Prostate gland (tissue), 2 donors: ENCODE data around the gene LMAN2L.

Experiments used
- POLR2A ChIP-seq: fragments of 450-650 bp; IDR thresholded peaks from one replicate; pipeline ENCODE4 v1.6.1; 2016; ENCODE audit warnings: antibody characterized with exemption, mild to moderate bottlenecking
- POLR2AphosphoS5 ChIP-seq: sonication (generic); formaldehyde crosslinking; IDR thresholded peaks from one replicate; pipeline ENCODE4 v1.6.1; 2017; ENCODE audit warnings: antibody characterized with exemption
- TF ChIP-seq, protein P1 (sequence below), 4 experiments: fragments of 200-600 bp in 2 of 4; fragments of 450-650 bp in 2 of 4; sonication (generic) in 2 of 4; IDR thresholded peaks; 1 replicate in 3 of 4; 2 replicates in 1 of 4; pipeline ENCODE4 v1.5.1; 2016 to 2019; ENCODE audit warnings: antibody characterized with exemption in 4 of 4, mild to moderate bottlenecking in 2 of 4, moderate library complexity in 2 of 4

DNA sequence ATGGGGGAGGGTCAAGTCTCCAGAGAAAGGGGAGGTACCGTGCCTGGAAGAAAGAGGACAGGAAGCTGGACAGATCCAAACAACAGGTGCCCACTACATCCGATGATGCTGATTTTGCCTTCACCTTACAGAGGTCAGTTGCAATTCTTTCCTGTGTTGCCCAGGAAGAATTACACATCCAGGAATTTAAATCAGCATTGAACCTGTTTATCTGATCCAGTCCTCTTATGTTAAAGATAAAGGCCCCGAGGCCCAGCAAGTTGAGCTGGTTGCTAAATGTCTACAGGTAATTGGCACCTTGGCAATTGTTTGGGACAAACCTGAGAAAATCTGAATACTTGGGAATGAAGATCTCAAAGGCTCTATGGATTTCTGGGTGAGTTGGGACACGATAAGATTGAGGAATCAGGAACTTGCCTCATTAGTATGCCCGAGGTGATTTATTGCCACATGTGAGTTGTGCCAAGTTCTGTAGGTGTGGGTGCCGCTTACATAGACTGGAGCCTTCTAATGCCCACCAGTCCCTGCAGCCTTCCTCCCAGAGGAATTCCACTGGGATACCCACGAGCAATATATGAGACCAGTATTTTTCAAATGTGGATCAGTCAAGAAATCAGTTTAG lies 13.9 kb upstream of the LMAN2L start:
- TF ChIP-seq POLR2A (no peak), POLR2AphosphoS5 (no peak)
- TF ChIP-seq, protein P1, sequence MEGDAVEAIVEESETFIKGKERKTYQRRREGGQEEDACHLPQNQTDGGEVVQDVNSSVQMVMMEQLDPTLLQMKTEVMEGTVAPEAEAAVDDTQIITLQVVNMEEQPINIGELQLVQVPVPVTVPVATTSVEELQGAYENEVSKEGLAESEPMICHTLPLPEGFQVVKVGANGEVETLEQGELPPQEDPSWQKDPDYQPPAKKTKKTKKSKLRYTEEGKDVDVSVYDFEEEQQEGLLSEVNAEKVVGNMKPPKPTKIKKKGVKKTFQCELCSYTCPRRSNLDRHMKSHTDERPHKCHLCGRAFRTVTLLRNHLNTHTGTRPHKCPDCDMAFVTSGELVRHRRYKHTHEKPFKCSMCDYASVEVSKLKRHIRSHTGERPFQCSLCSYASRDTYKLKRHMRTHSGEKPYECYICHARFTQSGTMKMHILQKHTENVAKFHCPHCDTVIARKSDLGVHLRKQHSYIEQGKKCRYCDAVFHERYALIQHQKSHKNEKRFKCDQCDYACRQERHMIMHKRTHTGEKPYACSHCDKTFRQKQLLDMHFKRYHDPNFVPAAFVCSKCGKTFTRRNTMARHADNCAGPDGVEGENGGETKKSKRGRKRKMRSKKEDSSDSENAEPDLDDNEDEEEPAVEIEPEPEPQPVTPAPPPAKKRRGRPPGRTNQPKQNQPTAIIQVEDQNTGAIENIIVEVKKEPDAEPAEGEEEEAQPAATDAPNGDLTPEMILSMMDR (IDR thresholded peaks at IDR 0.05): no peak
